NCI-H2171 (cell line): ENCODE data around the gene PLEKHH1.
"Not testable (repeated sequence)": the region's sequence is repeated elsewhere in the genome, so short reads cannot be mapped to it uniquely, and the experiment has no call there.

Experiments
- DNase-seq: peaks from one replicate; lab custom pipeline; 2025; lab: John Stamatoyannopoulos, UW

PLEKHH1 gene

DNA sequence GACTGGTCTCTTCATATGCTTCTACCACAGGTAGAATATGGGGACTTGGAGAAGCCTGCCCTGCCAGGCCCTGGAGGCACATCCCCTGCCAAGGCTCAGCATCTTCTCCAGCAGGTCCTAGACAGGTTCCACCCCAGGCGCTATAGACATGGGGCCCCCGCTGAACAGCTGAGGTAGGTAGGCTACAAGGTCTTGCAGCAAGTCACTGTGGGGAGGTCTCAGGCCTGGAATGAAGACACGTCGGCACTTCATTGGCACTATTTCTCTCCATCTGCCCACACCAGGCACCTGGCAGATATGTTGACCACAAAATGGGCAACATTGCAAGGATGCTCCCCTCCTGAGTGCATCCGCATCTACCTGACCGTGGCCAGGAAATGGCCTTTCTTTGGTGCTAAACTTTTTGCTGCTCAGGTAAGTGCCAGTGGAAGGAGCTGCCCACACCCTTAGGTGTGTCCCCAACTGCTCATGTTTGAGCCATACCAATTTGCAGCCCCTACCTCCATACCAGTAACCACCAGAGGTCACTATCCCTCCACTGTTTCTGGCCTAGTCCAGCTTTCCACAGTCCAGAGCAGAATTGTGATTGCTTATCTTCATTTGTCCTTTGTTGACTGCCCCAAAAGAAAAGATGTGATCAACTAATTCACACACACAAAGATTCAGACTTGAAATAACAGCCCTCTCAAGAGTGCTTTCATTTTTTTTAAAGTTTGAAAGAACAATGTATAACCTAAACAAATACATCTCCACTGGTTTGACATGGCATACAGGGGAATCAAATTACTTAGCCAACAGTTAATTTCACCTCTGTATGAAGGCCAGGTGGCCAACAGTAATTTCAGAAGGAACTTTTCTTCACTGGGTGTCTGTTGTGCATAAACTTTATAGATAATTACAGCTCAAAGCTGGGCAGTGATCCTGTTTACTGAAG is 50.9 kb downstream of the PLEKHH1 start:
- DNase-seq: peak; percentile 40

DNA sequence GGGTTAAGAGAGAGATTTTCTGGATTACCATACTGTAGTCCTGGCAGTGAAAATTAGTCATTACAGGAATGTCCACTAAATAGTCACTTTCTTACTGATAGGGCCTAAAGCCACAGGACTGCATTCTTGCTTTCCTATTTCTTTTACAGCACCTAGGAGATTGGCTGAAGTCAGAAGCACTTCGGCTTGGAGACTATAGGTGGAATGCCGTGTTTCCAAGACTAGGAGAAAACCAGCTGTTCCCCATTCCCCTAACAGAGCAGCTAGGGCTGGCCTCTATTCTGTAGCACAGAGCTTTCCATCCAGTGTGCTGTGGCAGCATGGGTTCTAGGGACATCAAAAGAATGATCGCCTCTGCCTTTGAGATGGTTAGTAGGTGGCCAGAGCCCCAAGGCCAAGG is 51.9 kb downstream of the PLEKHH1 start:
- DNase-seq: no peak

DNA sequence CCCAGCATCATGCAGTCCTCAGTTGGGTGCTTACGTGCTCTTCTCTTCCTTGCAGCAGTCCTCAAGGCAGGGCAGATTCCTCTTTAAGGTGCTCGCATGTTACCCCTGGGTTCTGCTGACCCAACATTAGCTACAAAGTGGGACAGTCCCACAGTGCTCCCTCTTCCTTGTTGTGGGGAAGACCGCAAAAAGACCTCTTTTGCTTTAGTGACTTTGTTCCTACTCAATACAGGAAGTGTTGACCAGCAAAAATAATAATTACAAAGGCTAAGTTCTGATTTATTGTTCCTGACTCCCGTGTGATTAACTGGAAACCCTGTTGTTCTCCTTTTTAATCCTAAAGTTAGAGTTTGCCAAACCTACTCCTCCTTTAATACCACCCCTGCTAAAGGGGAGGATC is 53.3 kb downstream of the PLEKHH1 start:
- no peak for DNase-seq

DNA sequence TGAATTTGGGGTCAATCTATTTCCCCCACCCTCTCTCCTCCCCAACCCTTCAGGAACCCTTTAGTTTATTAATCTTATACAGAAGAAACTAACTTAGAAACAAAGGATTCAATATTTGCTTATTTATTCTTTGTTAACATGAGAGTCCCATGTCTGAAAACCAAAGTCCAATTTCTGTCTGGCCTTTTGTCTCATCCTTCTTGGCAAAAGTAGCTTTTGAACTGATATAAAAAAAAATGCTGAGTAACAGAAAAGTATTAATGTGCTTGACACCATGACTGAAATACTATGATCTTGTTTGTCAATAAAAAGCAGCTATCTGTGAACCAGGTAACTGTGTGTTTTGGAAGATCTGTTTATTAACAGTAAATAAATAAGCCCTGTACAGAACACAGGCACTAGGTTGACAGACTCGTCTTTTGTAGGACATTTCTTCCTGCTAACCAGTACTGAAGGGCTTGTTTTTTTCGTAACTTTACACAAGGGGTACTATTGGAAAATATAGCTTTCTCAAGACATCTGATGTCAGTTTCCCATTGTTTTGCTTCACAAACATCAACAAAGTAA is 56.2 kb downstream of the PLEKHH1 start:
- no peak for DNase-seq

DNA sequence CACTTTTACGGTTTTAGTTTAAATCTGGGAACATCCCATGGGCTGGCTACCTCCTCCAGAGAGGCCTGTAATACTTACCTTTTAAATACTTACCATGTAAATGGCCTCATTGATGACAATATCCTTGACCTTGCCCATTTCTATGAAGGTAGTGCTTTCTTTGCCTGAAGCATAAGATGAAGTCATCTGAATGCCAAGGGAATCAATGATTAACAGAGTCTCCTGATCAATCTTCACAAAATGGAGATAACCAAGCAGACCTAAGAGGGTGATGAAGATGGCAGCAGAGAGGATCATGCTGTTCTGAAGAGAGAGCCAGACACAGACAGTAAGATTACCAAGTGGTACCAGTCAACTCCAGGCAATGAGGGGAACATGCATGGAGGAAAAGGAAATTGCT is 60.6 kb downstream of the PLEKHH1 start:
- DNase-seq: not testable (repeated sequence)

DNA sequence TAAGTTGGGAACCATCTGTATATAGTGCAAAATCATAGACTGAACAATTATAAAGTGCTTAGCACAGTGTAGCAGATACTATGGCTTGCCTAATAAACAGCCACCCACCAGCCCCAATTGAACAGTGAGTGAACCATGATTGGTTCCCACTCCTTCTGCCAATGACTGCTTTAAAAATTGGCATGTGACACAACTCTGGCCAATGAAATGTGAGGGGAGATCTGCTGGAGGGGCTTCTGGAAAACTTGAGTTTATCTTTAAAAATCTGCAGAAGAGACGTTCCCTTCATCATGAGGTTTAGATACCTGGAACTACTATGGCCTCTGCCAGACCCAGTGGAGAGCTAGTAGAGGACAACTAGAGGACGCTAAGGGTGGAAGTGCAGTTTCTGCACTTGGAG is 62.3 kb downstream of the PLEKHH1 start:
- no peak for DNase-seq

DNA sequence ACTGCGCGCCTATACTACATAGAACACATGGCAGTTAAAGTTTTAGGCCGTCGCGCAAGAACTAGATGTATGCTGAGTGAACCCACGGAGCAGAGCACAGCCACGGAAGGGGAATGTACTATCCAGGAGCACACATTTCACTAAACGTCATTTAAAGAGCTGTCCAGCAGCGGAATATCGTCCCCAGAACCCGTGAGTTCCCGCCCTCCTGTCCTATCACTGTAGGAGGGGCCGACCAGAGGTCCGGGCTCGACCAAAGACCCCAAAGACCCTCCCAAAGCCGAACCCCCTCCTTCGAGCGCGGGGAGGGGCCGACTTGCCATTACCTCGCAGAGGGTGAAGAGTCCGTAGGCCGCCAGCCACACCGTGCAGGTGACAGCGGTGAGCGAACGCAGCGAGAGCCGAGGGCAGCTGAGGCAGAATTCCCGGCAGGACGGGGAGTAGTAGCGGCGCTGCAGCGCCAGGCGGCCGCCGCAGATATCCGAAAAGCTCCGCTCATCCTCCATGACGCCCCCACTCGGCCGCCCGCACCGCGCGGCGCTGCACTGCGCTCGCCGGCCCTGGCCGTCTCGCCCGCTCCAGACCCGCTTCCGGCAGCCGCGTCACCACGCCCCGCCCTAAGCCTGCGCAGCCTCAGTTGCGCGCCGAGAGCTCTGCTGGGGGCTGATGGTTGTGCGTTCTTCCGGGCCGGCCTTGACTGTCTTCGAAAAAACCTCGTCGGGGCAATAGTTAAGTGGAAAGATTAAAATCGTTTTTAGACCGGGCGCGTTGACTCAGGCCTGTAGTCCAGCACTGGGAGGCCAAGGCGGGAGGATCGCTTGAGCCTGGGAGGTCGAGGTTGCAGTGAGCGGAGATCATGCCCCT is 66.8 kb downstream of the PLEKHH1 start, which contains the start of gene PIGH:
Gene PIGH (minus strand): TSS at position 571 of the 864 bp plus-strand sequence. CDS start 65 bp downstream, at position 506.
- DNase-seq: peak; percentile 92

DNA sequence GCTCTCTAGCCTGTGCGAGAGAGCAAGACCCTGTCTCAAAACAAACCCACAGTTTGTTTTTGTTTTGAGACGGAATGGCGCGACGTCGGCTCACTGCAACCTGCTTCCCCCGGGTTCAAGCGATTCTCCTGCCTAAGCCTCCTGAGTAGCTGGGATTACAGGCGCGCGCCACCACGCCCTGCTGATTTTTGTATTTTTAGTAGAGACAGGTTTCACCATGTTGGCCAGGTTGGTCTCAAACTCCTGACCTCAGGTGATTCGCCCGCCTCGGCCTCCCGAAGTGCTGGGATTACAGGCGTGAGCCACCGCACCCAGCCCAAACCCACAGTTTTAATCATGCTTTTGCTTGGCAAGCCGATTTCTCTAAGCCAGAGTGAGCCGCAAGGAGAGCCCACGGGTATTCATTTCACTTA is 67.5 kb downstream of the PLEKHH1 start:
- DNase-seq: not testable (repeated sequence)

DNA sequence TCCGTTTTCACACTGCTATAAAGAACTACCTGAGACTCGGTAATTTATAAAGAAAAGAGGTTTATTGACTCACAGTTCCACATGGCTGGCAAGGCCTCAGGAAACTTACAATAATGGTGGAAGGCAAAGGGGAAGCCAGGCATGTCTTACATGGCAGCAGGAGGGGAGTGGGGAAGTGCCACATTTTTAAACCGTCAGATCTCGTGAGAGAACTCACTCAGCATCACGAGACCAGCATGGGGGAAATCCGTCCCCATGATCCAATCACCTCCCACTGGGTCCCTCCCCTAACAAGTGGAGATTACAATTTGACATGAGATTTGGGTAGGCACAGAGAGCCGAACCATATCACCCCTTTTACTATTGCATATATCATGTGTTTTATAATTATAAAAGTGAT is 69.0 kb downstream of the PLEKHH1 start:
- DNase-seq: no peak

DNA sequence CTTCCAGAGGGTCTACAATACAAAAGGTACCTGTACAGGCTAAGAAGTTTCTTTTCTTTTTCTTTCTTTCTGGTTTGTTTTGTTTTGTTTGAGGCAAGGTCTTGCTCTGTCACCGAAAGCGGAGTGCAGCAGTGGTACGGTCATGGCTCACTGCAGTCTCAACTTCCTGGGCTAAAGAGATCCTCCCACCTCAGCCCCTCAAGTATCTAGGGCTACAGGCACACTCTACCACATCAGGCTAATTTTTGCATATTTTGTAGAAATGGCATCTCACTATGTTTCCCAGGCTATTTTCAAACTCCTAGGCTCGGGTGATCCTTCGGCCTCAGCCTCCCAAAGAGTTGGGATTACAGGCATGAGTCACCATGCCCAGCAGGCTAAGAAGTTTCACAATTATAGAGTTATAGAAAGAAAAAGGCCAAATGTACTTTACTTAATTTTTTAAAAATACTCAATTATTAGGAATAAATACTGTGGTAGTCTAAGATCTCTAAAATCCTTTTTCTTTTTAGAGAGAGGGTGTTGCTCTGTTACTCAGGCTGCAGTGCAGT is 70.0 kb downstream of the PLEKHH1 start:
- DNase-seq: no peak

DNA sequence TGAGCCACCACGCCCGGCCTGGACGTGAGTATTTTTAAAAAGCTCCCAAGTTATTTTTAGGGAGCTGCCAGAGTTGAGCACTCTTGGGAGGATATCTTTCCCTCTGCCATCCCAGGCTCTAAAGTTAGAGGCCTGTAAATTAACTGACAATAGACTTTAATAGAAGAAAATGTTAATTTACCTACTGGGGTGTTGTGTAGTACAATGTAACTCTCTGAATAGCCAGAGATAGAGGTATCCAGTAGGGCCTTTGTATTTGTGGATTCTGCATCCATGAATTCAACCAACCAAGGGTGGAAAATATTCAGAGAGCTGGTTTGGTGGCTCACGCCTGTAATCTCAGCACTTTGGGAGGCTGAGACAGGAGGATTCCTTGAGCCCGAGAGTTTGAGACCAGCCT is 74.6 kb downstream of the PLEKHH1 start:
- DNase-seq: no peak

DNA sequence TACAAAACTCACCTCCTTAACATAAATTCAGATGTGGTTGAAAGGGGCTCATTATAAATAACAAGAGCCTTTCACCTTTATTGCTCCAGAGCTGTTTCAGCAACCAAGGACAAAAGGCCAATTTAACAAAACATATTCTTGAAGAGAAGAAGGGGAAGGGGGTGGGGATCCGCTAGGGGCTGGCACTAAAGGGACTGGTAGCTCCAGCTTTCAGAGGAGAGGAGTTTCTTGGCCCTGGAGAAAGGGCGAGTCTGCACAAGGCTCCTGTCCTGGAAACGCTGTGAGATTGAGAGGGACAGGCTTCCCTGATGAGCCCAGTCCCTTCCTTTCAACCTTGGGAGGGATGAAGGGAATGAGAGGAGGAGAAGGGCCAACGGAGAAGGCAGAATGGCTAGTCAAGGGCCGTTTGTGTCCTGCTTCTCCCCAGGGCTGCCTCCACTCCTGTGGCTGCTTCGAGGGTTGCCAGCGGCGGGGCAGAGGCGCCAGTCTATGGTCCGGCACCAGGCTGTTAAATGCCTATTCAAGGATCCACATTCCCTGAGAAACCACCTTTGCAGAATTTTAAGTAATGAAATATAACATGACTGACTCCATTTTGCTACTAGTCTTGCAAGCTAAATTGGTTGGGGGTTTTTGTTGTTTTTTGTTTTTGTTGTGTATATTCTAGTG is 76.7 kb downstream of the PLEKHH1 start:
- no peak for DNase-seq

DNA sequence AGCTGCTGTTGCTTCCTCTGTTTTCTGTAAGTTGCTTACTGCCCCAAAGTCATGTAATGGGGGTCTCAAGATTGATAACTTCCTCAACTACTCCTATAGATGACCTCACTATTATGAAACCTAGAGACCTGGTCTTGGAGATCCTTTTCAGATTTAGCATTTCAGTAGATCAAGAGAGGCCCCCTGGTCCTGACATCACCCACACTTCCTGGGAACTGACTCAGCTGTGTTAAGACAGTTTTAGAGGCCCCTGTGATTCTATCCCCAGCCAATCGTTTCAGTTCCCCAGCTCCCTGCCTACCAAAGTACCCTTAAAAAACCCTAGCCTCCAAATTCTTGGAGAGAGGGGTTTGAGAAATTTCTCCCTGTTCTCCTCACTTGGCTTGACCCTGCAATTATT is 77.4 kb downstream of the PLEKHH1 start:
- no peak for DNase-seq

DNA sequence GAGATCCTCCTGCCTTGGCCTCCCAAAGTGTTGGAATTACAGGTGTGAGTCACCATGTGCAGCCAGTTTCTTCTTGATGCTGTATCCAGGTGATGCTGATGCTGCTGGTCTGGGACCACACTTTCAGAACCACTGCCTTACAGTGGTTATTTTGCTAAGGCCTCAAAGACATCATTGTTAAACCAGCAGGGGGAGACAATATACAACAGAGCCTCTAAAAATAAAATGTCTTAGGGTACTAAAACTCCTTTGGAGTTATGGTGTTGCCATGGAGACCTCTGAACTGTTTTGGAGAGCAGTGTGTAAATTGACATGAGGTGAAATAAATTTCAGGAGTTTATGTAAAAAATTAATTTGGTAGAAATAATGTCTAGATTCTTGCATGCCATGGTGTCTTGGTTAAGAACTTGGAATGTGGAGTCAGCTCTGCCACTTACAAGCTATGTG is 85.5 kb downstream of the PLEKHH1 start:
- peak; percentile 4 for DNase-seq

DNA sequence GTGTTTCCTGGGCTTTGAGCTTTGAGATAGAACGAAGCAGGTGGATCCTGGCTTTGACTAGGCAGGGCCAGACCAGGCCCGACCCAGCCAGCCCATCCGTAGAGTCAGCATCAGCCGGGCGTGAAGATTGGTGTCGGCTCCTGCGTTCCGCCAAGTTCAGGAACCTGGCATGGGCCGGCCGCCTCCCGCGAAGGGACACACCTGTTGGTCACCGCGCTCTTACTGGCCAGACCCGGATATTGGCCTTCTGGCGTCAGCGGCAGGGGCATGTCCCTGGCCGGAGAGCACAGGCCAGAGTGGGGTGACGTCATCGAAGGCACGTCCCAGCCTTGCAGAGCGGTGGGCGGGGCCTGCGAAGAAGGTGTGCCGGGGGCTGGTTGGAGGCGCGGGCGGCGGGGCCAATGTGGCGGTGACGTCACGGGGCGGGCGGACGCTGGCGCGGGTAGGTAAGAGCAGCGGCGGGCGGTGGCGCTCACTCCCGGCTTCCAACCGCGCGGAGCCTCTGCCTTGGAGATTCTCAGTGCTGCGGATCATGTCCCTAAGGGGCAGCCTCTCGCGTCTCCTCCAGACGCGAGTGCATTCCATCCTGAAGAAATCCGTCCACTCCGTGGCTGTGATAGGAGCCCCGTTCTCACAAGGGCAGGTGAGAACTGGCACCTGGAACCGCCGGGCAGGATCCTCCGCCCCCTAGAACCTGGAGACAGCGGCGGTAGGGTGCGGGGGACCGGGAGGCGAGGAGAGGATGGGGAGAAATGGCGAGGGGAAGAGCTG is 86.5 kb downstream of the PLEKHH1 start, which contains the start of gene ARG2:
Gene ARG2 (plus strand): TSS at position 475 of the 771 bp plus-strand sequence. CDS start 58 bp downstream, at position 533.
- DNase-seq: peak; percentile 99

DNA sequence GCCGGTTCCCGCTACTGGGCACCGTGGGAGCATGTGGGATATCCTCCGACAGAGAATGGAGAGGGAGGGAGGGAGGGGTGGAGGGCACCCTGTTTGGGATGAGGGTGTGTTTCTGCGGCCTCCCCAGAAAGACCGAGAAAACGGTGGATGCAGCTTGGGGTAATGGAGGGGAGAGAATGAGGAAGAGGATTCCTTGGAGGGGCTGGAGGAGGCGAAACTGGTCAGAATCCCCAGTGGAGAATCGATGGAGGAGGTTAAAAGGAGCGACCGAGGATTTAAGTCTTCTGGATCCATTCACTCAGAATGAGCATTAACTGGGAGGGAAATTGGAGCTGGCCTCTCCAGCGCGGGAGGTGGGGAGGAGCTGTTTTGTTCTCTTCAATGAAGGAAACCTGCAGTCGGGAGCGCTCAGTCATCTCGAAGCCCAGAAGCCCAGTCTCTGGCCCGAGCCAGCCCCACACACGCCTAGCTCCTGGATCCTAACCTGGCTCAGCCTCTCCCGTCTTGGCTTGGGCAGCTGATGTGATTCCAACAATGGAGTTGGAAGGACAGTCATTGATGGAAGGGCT is 87.2 kb downstream of the PLEKHH1 start:
- peak; percentile 15 for DNase-seq

DNA sequence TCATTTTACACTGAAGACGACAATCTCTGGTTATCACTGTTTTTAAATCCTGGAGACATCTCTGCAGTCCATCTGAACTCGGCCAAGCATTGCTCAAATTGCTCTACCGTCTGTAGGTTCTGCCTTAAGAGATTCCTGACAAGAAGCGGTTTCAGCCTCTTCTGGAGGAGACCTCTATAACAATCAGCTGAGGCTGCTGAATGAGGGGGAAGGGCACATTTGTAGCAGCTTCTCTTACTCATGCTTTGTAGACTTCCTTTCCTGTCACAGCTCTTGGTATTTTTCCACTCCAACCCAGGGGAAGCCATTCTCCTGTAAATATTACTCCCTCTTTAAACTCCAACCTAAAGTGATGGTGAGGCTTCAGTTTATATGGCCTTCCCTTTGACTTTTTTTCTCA is 89.6 kb downstream of the PLEKHH1 start:
- DNase-seq: no peak

DNA sequence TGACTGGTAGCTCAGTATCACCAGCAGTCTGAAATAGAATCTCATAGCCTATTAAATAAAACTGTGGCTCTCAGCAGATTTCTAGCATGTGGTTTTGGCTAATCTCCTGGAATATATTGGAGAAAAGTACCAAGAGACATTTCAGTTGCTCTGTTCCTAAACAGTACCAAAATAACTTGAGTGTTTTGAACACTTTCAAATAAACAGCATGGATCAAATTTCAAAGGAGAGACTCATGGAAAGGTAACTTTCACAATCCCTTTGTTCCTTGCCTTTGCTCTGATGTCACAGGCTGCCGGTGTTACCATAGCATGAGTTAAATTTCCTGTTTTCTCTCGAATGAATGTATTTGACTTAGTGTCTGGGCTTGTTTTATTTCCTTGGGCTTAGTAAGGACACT is 90.0 kb downstream of the PLEKHH1 start:
- DNase-seq: no peak

DNA sequence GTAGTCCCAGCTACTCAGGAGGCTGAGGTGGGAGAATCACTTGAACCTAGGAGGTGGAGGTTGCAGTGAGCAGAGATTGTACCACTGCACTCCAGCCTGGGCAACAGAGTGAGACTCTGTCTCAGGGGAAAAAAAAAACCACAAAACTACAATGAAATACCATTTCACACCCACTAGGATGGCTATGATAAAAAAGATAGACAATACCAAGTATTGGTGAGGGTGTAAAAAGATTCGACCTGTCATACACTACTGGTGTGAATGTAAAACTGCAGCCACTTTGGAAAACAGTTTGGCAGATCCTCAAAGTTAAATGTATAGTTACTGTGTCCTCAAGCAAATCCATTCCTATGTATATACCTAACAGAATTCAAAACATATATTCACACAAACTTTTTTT is 93.0 kb downstream of the PLEKHH1 start:
- not testable (repeated sequence) for DNase-seq

DNA sequence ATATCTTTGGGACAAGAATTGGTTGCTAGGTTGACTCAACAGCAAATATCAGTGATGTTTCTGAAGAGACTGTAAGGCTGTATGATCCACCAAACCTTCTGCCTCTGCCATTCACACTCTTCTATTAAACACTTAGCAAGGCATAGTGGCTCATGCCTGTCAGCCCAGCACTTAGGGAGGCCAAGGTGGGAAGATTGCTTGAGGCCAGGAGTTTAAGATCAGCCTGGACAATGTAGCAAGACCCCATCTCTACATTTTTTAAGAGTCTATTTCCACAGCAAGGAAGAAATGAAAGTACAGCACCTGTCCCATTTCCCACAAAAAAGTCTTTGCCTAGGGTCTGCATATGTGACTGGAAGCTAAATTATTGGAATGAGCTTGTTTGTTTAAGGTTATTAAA is 94.4 kb downstream of the PLEKHH1 start:
- DNase-seq: no peak
